SK-N-SH treated with all-trans-retinoic acid at 6 μM for 48 hours (cell line): Measurements from ENCODE around the gene CCDC6.

Experiments used
- ATAC-seq: fragments of 200-7000 bp; cut with Tn5 transposase; 3 replicates; pipeline ENCODE4 v1.9.1; 2020; ENCODE audit warnings: mild to moderate bottlenecking, moderate library complexity
- ARNTL ChIP-seq: fragments of 450-650 bp; formaldehyde crosslinking; IDR thresholded peaks from 2 replicates; pipeline ENCODE4 v1.5.0; 2020; ENCODE audit warnings: low read depth, mild to moderate bottlenecking, moderate library complexity, borderline replicate concordance
- BACH2 ChIP-seq: fragments of 250-450 bp; sonication (Bioruptor Pico); IDR thresholded peaks from 2 replicates; pipeline ENCODE4 v1.9.0; 2021; ENCODE audit warnings: mild to moderate bottlenecking, borderline replicate concordance
- CSDC2 ChIP-seq: fragments of 250-450 bp; sonication (Bioruptor Pico); IDR thresholded peaks from 2 replicates; pipeline ENCODE4 v1.5.0; 2020; ENCODE audit warnings: mild to moderate bottlenecking, moderate library complexity
- ESRRG ChIP-seq: fragments of 250-450 bp; sonication (Bioruptor Pico); IDR thresholded peaks from 2 replicates; pipeline ENCODE4 v1.6.1; 2021; ENCODE audit warnings: mild to moderate bottlenecking
- GLIS3 ChIP-seq: fragments of 250-450 bp; sonication (Bioruptor Pico); IDR thresholded peaks from 2 replicates; pipeline ENCODE4 v1.5.0; 2020; ENCODE audit warnings: mild to moderate bottlenecking, moderate library complexity
- ISL1 ChIP-seq: fragments of 250-450 bp; sonication (Bioruptor Pico); IDR thresholded peaks from 2 replicates; pipeline ENCODE4 v2.1.2; 2022; ENCODE audit warnings: mild to moderate bottlenecking, moderate library complexity
- OSR1 ChIP-seq: fragments of 250-450 bp; sonication (Bioruptor Pico); IDR thresholded peaks from 2 replicates; pipeline ENCODE4 v1.8.0; 2022; ENCODE audit warnings: moderate library complexity, mild to moderate bottlenecking, inconsistent platforms
- PPARA ChIP-seq: fragments of 250-450 bp; sonication (Bioruptor Pico); IDR thresholded peaks from 2 replicates; pipeline ENCODE4 v1.5.0; 2020; ENCODE audit warnings: mild to moderate bottlenecking, borderline replicate concordance
- RARB ChIP-seq: fragments of 250-450 bp; sonication (Bioruptor Pico); IDR thresholded peaks from 2 replicates; pipeline ENCODE4 v1.8.0; 2021; ENCODE audit warnings: mild to moderate bottlenecking, moderate library complexity
- SNAI2 ChIP-seq: fragments of 250-450 bp; sonication (Bioruptor Pico); IDR thresholded peaks from 2 replicates; pipeline ENCODE4 v1.5.0; 2020; ENCODE audit warnings: mild to moderate bottlenecking, moderate library complexity
- TOX ChIP-seq: fragments of 250-450 bp; sonication (Bioruptor Pico); IDR thresholded peaks from 2 replicates; pipeline ENCODE4 v1.8.0; 2021; ENCODE audit warnings: mild to moderate bottlenecking, moderate library complexity, borderline replicate concordance
- ZC3H10 ChIP-seq: fragments of 250-450 bp; sonication (Bioruptor Pico); IDR thresholded peaks from 2 replicates; pipeline ENCODE4 v1.5.1; 2021; ENCODE audit warnings: mild to moderate bottlenecking, moderate library complexity
- ZFP3 ChIP-seq: fragments of 250-450 bp; sonication (Bioruptor Pico); IDR thresholded peaks from 2 replicates; pipeline ENCODE4 v1.5.0; 2020; ENCODE audit warnings: mild to moderate bottlenecking, moderate library complexity
- ZFP30 ChIP-seq: fragments of 450-650 bp; formaldehyde crosslinking; IDR thresholded peaks from 2 replicates; pipeline ENCODE4 v1.5.0; 2022; ENCODE audit warnings: mild to moderate bottlenecking, moderate library complexity
- ZNF565 ChIP-seq: fragments of 450-650 bp; formaldehyde crosslinking; conservative IDR thresholded peaks from 2 replicates; pipeline ENCODE4 v1.5.0; 2020; ENCODE audit warnings: low read depth, mild to moderate bottlenecking, moderate library complexity
- ZNF70 ChIP-seq: fragments of 450-650 bp; formaldehyde crosslinking; IDR thresholded peaks from 2 replicates; pipeline ENCODE4 v1.5.0; 2020; ENCODE audit warnings: mild to moderate bottlenecking, moderate library complexity
- ZNF8 ChIP-seq: fragments of 450-650 bp; formaldehyde crosslinking; IDR thresholded peaks from 2 replicates; pipeline ENCODE4 v1.5.0; 2020; ENCODE audit warnings: mild to moderate bottlenecking, moderate library complexity
- TF ChIP-seq, protein P1 (sequence below): fragments of 250-450 bp; sonication (Bioruptor Pico); IDR thresholded peaks from 2 replicates; pipeline ENCODE4 v1.5.0; 2020; ENCODE audit warnings: mild to moderate bottlenecking, moderate library complexity
- TF ChIP-seq, protein P2 (sequence below): fragments of 250-450 bp; sonication (Bioruptor Pico); IDR thresholded peaks from 2 replicates; pipeline ENCODE4 v1.8.0; 2020; ENCODE audit warnings: mild to moderate bottlenecking, moderate library complexity, borderline replicate concordance
- TF ChIP-seq, protein P3 (sequence below): fragments of 250-450 bp; sonication (Bioruptor Pico); IDR thresholded peaks from 2 replicates; pipeline ENCODE4 v1.5.1; 2021; ENCODE audit warnings: mild to moderate bottlenecking, moderate library complexity
- TF ChIP-seq, protein P4 (sequence below): fragments of 250-450 bp; sonication (Bioruptor Pico); IDR thresholded peaks from 2 replicates; pipeline ENCODE4 v1.5.1; 2020; ENCODE audit warnings: low read depth, mild to moderate bottlenecking, moderate library complexity
- TF ChIP-seq, protein P5 (sequence below): fragments of 250-450 bp; sonication (Bioruptor Pico); IDR thresholded peaks from 2 replicates; pipeline ENCODE4 v1.8.0; 2021; ENCODE audit warnings: low read depth, mild to moderate bottlenecking, moderate library complexity, borderline replicate concordance

The CCDC6 gene

DNA sequence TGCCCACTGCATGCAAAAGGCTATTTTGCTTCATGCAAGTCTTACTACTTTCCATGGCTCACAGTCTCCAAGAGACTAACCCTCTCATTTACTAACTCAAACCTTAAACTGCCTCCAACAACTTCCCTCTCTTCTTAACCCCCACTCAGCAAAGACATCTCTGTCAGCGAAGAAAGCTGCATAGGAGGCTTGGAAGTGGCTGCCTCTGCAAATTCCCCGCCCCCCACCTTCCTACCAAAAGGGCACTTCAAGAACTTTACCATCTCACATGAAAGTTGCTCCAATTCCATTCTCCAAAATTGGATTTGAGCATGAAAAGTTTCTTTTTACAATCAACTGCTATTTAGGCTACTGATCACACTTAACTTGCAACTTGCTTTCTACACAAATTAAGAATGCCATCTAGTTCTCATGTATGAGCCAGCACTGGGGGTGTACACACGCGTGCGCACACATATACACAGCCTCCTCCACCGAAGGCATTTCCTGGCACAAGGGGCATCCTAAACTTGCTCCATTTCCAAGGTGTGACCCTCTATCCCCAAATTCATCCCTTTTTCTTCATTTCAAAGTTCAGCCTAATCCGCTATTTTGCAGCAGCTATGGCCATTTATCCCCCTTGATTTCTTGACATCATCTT lies 1.8 kb downstream of the CCDC6 start:
- ATAC-seq: no peak

DNA sequence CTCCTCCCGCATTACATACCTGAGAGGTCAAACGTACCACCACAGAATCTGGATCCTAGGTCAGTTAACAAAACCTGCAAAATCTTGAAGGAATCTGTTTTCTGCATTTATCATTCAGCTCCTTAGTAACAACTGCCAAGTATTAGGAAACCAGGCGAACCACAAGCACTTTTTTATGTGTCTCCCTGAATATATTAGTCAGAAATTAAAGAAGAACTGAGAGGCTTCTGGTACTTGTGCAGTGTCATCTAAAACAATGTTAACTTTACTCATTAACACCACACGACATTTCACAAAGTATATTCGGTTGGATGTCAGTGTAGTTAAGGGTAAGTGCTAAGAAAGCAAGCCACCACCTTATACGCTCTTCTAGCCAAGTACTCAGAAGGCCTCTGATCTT lies 2.5 kb downstream of the CCDC6 start:
- no peak for ATAC-seq
- TF ChIP-seq TOX (CRISPR knock-in tag): no peak
- TF ChIP-seq PPARA (CRISPR knock-in tag): no peak
- TF ChIP-seq ZFP30 (CRISPR knock-in tag): no peak
- no peak for TF ChIP-seq ARNTL (CRISPR knock-in tag)
- TF ChIP-seq ZNF8 (CRISPR knock-in tag): no peak
- TF ChIP-seq SNAI2: no peak
- no peak for TF ChIP-seq ZNF565 (CRISPR knock-in tag)
- TF ChIP-seq ESRRG (CRISPR knock-in tag): no peak
- no peak for TF ChIP-seq GLIS3 (CRISPR knock-in tag)
- TF ChIP-seq, protein P1, sequence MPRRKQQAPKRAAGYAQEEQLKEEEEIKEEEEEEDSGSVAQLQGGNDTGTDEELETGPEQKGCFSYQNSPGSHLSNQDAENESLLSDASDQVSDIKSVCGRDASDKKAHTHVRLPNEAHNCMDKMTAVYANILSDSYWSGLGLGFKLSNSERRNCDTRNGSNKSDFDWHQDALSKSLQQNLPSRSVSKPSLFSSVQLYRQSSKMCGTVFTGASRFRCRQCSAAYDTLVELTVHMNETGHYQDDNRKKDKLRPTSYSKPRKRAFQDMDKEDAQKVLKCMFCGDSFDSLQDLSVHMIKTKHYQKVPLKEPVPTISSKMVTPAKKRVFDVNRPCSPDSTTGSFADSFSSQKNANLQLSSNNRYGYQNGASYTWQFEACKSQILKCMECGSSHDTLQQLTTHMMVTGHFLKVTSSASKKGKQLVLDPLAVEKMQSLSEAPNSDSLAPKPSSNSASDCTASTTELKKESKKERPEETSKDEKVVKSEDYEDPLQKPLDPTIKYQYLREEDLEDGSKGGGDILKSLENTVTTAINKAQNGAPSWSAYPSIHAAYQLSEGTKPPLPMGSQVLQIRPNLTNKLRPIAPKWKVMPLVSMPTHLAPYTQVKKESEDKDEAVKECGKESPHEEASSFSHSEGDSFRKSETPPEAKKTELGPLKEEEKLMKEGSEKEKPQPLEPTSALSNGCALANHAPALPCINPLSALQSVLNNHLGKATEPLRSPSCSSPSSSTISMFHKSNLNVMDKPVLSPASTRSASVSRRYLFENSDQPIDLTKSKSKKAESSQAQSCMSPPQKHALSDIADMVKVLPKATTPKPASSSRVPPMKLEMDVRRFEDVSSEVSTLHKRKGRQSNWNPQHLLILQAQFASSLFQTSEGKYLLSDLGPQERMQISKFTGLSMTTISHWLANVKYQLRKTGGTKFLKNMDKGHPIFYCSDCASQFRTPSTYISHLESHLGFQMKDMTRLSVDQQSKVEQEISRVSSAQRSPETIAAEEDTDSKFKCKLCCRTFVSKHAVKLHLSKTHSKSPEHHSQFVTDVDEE: no peak
- TF ChIP-seq, protein P2, sequence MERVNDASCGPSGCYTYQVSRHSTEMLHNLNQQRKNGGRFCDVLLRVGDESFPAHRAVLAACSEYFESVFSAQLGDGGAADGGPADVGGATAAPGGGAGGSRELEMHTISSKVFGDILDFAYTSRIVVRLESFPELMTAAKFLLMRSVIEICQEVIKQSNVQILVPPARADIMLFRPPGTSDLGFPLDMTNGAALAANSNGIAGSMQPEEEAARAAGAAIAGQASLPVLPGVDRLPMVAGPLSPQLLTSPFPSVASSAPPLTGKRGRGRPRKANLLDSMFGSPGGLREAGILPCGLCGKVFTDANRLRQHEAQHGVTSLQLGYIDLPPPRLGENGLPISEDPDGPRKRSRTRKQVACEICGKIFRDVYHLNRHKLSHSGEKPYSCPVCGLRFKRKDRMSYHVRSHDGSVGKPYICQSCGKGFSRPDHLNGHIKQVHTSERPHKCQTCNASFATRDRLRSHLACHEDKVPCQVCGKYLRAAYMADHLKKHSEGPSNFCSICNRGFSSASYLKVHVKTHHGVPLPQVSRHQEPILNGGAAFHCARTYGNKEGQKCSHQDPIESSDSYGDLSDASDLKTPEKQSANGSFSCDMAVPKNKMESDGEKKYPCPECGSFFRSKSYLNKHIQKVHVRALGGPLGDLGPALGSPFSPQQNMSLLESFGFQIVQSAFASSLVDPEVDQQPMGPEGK: no peak
- no peak for TF ChIP-seq ZC3H10 (CRISPR knock-in tag)
- no peak for TF ChIP-seq BACH2
- no peak for TF ChIP-seq CSDC2 (CRISPR knock-in tag)
- no peak for TF ChIP-seq OSR1

More for the DNA sequence above, 1.8 kb downstream of the CCDC6 start:
- TF ChIP-seq CSDC2 (CRISPR knock-in tag) (no peak), TOX (CRISPR knock-in tag) (no peak)

DNA sequence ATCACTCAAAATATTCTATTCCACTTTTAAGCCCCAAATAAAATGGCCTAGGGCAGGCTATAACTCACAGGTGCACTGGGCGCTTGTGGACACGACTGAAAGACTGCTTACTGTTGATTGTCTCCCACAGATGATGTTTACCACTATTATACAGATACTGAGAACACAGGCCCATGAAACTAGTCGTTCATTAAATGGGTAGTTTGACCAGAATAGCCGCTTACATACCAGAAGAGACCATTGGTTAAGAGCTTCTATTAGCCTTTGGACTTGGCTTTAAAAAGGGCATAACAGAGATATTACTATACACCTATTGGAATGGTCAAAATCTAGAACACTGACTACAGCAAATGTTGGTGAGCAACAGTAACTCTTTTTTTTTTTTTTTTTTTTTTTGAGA lies 4.3 kb downstream of the CCDC6 start:
- TF ChIP-seq PPARA (CRISPR knock-in tag) (no peak), CSDC2 (CRISPR knock-in tag) (no peak), OSR1 (no peak), ZC3H10 (CRISPR knock-in tag) (no peak), ZFP3 (CRISPR knock-in tag) (no peak), TOX (CRISPR knock-in tag) (no peak), RARB (CRISPR knock-in tag) (no peak), ZFP30 (CRISPR knock-in tag) (no peak), GLIS3 (CRISPR knock-in tag) (no peak), ZNF8 (CRISPR knock-in tag) (no peak), ISL1 (no peak), ZNF70 (CRISPR knock-in tag) (no peak), ZNF565 (CRISPR knock-in tag) (no peak), BACH2 (no peak)
- TF ChIP-seq, protein P2: no peak
- TF ChIP-seq, protein P3, sequence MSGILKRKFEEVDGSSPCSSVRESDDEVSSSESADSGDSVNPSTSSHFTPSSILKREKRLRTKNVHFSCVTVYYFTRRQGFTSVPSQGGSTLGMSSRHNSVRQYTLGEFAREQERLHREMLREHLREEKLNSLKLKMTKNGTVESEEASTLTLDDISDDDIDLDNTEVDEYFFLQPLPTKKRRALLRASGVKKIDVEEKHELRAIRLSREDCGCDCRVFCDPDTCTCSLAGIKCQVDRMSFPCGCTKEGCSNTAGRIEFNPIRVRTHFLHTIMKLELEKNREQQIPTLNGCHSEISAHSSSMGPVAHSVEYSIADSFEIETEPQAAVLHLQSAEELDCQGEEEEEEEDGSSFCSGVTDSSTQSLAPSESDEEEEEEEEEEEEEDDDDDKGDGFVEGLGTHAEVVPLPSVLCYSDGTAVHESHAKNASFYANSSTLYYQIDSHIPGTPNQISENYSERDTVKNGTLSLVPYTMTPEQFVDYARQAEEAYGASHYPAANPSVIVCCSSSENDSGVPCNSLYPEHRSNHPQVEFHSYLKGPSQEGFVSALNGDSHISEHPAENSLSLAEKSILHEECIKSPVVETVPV (CRISPR knock-in tag): no peak
- TF ChIP-seq, protein P4, sequence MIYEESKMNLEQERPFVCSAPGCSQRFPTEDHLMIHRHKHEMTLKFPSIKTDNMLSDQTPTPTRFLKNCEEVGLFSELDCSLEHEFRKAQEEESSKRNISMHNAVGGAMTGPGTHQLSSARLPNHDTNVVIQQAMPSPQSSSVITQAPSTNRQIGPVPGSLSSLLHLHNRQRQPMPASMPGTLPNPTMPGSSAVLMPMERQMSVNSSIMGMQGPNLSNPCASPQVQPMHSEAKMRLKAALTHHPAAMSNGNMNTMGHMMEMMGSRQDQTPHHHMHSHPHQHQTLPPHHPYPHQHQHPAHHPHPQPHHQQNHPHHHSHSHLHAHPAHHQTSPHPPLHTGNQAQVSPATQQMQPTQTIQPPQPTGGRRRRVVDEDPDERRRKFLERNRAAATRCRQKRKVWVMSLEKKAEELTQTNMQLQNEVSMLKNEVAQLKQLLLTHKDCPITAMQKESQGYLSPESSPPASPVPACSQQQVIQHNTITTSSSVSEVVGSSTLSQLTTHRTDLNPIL (CRISPR knock-in tag): no peak
- TF ChIP-seq, protein P5, sequence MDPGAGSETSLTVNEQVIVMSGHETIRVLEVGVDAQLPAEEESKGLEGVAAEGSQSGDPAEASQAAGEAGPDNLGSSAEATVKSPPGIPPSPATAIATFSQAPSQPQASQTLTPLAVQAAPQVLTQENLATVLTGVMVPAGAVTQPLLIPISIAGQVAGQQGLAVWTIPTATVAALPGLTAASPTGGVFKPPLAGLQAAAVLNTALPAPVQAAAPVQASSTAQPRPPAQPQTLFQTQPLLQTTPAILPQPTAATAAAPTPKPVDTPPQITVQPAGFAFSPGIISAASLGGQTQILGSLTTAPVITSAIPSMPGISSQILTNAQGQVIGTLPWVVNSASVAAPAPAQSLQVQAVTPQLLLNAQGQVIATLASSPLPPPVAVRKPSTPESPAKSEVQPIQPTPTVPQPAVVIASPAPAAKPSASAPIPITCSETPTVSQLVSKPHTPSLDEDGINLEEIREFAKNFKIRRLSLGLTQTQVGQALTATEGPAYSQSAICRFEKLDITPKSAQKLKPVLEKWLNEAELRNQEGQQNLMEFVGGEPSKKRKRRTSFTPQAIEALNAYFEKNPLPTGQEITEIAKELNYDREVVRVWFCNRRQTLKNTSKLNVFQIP (CRISPR knock-in tag): no peak

More for the DNA sequence above, 4.3 kb downstream of the CCDC6 start:
- ATAC-seq: no peak
